T-helper 17 cell (primary cell): ENCODE measurements around the gene DLG1. TPM values are rescaled to one million over a fixed set of nuclear protein-coding genes. Genes with fewer than 3 reads are reported as not detected.

Experiments used
- ATAC-seq: fragments of 150-1000 bp; cut with Tn5 transposase; 2 replicates; pipeline ENCODE4 v1.10.0; 2021; ENCODE audit warnings: mild to moderate bottlenecking, moderate library complexity
- DNase-seq, 3 donors: peaks; one replicate each; pipeline versions ENCODE4 v3.0.0 to v3.0.0-alpha.2; 2020 to 2021
- H3K9me3 ChIP-seq: one replicate; pipeline ENCODE4 v1.7.0; 2013; ENCODE audit warnings: low read length, mild to moderate bottlenecking; ENCODE audit not compliant: control insufficient read depth, poor library complexity, severe bottlenecking
- H3K27ac Mint-ChIP-seq: one replicate; pipeline ENCODE4 v1.8.0; 2022; ENCODE audit warnings: mild to moderate bottlenecking, moderate library complexity, mixed read lengths
- H3K27me3 Mint-ChIP-seq: one replicate; pipeline ENCODE4 v1.8.0; 2022; ENCODE audit warnings: mixed read lengths
- H3K36me3 Mint-ChIP-seq: one replicate; pipeline ENCODE4 v1.8.0; 2022; ENCODE audit warnings: low read depth, mixed read lengths
- H3K4me1 Mint-ChIP-seq: one replicate; pipeline ENCODE4 v1.8.0; 2022; ENCODE audit warnings: mild to moderate bottlenecking, mixed read lengths
- H3K4me3 Mint-ChIP-seq: one replicate; pipeline ENCODE4 v1.8.0; 2022; ENCODE audit warnings: mild to moderate bottlenecking, moderate library complexity, mixed read lengths
- total RNA-seq, 4 donors: library from RNA in 2 of 4; stranded (reverse) in 2 of 4; gene quantifications; one replicate each; pipeline ENCODE4 v1.2.3 and lab custom pipeline; 2022 to 2026

Gene DLG1
- total RNA-seq, 2 donors from 2014 or later, result 87.5 to 99.7 TPM

- H3K9me3 ChIP-seq, result no peaks in the 10 kb centered on the region
- DNase-seq (no peak), ATAC-seq (no peak)
- H3K27me3 Mint-ChIP-seq, result peaks cover 11% of the 10 kb centered on the region
- H3K4me1 Mint-ChIP-seq, result peaks cover 6% of the 10 kb centered on the region
- peaks cover 3% of the 10 kb centered on the region for H3K36me3 Mint-ChIP-seq
- no peak overlapping the region for H3K4me3 Mint-ChIP-seq
- H3K27ac Mint-ChIP-seq, result peak overlapping the region; percentile 27
Observed at GRCh38 chr3:197308591-197308990, 10.2 kb upstream of the DLG1 start.

GRCh38 chr3:197306374-197307086, 8.1 kb upstream of the DLG1 start:
- Mint-ChIP-seq H3K4me1 (peaks cover 6% of the 10 kb centered on the region), H3K36me3 (no peaks in the 10 kb centered on the region)

GRCh38 chr3:197305854-197306253, 7.4 kb upstream of the DLG1 start:
- no peak overlapping the region for H3K4me3 Mint-ChIP-seq
- peak; percentile 50 for ATAC-seq
- DNase-seq, result no peak
- peaks cover 17% of the 10 kb centered on the region for H3K27me3 Mint-ChIP-seq
- no peaks in the 10 kb centered on the region for H3K9me3 ChIP-seq
- peaks cover 2% of the 10 kb centered on the region for H3K36me3 Mint-ChIP-seq
- peaks cover 6% of the 10 kb centered on the region for H3K4me1 Mint-ChIP-seq
- H3K27ac Mint-ChIP-seq, result no peak overlapping the region

More at GRCh38 chr3:197306374-197307086, 8.1 kb upstream of the DLG1 start:
- H3K9me3 ChIP-seq, result no peaks in the 10 kb centered on the region
- H3K27me3 Mint-ChIP-seq, result peaks cover 17% of the 10 kb centered on the region
- no peak overlapping the region for H3K4me3 Mint-ChIP-seq
- DNase-seq, result no peak
- no peak for ATAC-seq
- H3K27ac Mint-ChIP-seq, result no peak overlapping the region

GRCh38 chr3:197303452-197303851, 5.0 kb upstream of the DLG1 start:
- no peak for DNase-seq
- H3K9me3 ChIP-seq, result no peaks in the 10 kb centered on the region
- H3K4me1 Mint-ChIP-seq, result peaks cover 5% of the 10 kb centered on the region
- H3K36me3 Mint-ChIP-seq, result peaks cover 2% of the 10 kb centered on the region
- H3K27ac Mint-ChIP-seq, result no peak overlapping the region
- no peak for ATAC-seq
- peaks cover 17% of the 10 kb centered on the region for H3K27me3 Mint-ChIP-seq
- H3K4me3 Mint-ChIP-seq, result no peak overlapping the region

GRCh38 chr3:197302696-197303341, 4.4 kb upstream of the DLG1 start:
- DNase-seq (no peak), ATAC-seq (no peak)
- Mint-ChIP-seq H3K4me3 (no peak overlapping the region), H3K27me3 (peaks cover 17% of the 10 kb centered on the region), H3K36me3 (peaks cover 2% of the 10 kb centered on the region), H3K4me1 (peaks cover 5% of the 10 kb centered on the region), H3K27ac (no peak overlapping the region)
- no peaks in the 10 kb centered on the region for H3K9me3 ChIP-seq

GRCh38 chr3:197302033-197302432, 3.6 kb upstream of the DLG1 start:
- peaks cover 2% of the 10 kb centered on the region for H3K36me3 Mint-ChIP-seq
- H3K27ac Mint-ChIP-seq, result no peak overlapping the region
- DNase-seq (no peak), ATAC-seq (no peak)
- H3K4me1 Mint-ChIP-seq, result peaks cover 7% of the 10 kb centered on the region
- peaks cover 17% of the 10 kb centered on the region for H3K27me3 Mint-ChIP-seq
- no peaks in the 10 kb centered on the region for H3K9me3 ChIP-seq
- H3K4me3 Mint-ChIP-seq, result no peak overlapping the region

GRCh38 chr3:197300361-197300760, 1.9 kb upstream of the DLG1 start:
- no peak for ATAC-seq
- Mint-ChIP-seq H3K4me1 (peaks cover 12% of the 10 kb centered on the region), H3K4me3 (no peak overlapping the region), H3K27ac (no peak overlapping the region), H3K36me3 (peaks cover 2% of the 10 kb centered on the region), H3K27me3 (peaks cover 17% of the 10 kb centered on the region)
- H3K9me3 ChIP-seq, result no peaks in the 10 kb centered on the region
- DNase-seq, result no peak

GRCh38 chr3:197298945-197299854, 788 bp upstream of the DLG1 start:
- Mint-ChIP-seq H3K4me1 (peaks cover 12% of the 10 kb centered on the region), H3K27me3 (peaks cover 16% of the 10 kb centered on the region), H3K36me3 (peaks cover 2% of the 10 kb centered on the region), H3K4me3 (peak overlapping the region; percentile 96), H3K27ac (no peak overlapping the region)
- ATAC-seq, result no peak
- H3K9me3 ChIP-seq, result no peaks in the 10 kb centered on the region
- peak in 1 of 3 donors; percentile 24 for DNase-seq

GRCh38 chr3:197297476-197298340, 704 bp downstream of the DLG1 start:
- Mint-ChIP-seq H3K4me3 (peak overlapping the region; percentile 96), H3K27me3 (peaks cover 6% of the 10 kb centered on the region), H3K36me3 (peaks cover 2% of the 10 kb centered on the region), H3K27ac (peak overlapping the region; percentile 92), H3K4me1 (peaks cover 16% of the 10 kb centered on the region)
- DNase-seq (peak; percentile 81 to 87 (median 86)), ATAC-seq (peak; percentile 88)
- no peaks in the 10 kb centered on the region for H3K9me3 ChIP-seq

- no peak for ATAC-seq
- peak overlapping the region; percentile 96 for H3K4me3 Mint-ChIP-seq
- peak overlapping the region; percentile 92 for H3K27ac Mint-ChIP-seq
- H3K4me1 Mint-ChIP-seq, result peaks cover 21% of the 10 kb centered on the region
- no peak for DNase-seq
- no peaks in the 10 kb centered on the region for H3K27me3 Mint-ChIP-seq
- peaks cover 2% of the 10 kb centered on the region for H3K36me3 Mint-ChIP-seq
- H3K9me3 ChIP-seq, result no peaks in the 10 kb centered on the region
Observed at GRCh38 chr3:197297002-197297401, 1.4 kb downstream of the DLG1 start.

GRCh38 chr3:197296545-197296944, 1.9 kb downstream of the DLG1 start:
- Mint-ChIP-seq H3K27ac (peak overlapping the region; percentile 92), H3K4me3 (peak overlapping the region; percentile 96), H3K27me3 (no peaks in the 10 kb centered on the region), H3K4me1 (peaks cover 26% of the 10 kb centered on the region), H3K36me3 (peaks cover 2% of the 10 kb centered on the region)
- H3K9me3 ChIP-seq, result no peaks in the 10 kb centered on the region
- no peak for DNase-seq
- ATAC-seq, result no peak

- H3K9me3 ChIP-seq, result no peaks in the 10 kb centered on the region
- DNase-seq, result no peak
- Mint-ChIP-seq H3K27ac (peak overlapping the region; percentile 92), H3K27me3 (no peaks in the 10 kb centered on the region), H3K36me3 (no peaks in the 10 kb centered on the region), H3K4me1 (peaks cover 30% of the 10 kb centered on the region), H3K4me3 (no peak overlapping the region)
- ATAC-seq, result no peak
Observed at GRCh38 chr3:197295871-197296270, 2.5 kb downstream of the DLG1 start.
